Neural cell (in vitro differentiated cells): Measurements from ENCODE around the gene PLD2. TPM values are rescaled to one million over a fixed set of nuclear protein-coding genes. Genes with fewer than 3 reads are reported as not detected.

Experiments
- H2AFZ ChIP-seq: fragments of 200-600, 300-800 bp; sonication (generic), shearing (Covaris generic); 2 replicates; pipeline ENCODE4 v1.6.0; 2014; ENCODE audit warnings: low read depth, mild to moderate bottlenecking, antibody characterized with exemption, low read length, moderate library complexity
- H3F3A ChIP-seq: fragments of 200-600 bp; shearing (Covaris generic); 2 replicates; pipeline ENCODE4 v1.6.1; 2016; ENCODE audit warnings: mild to moderate bottlenecking, moderate library complexity, mixed read lengths, antibody characterized with exemption, low read length; ENCODE audit not compliant: insufficient read depth, poor library complexity, severe bottlenecking
- H3K27ac ChIP-seq: fragments of 200-600, 300-800 bp; sonication (generic), shearing (Covaris generic); 2 replicates; pipeline ENCODE4 v1.5.1; 2014; ENCODE audit warnings: mild to moderate bottlenecking, low read length, moderate library complexity
- H3K27me3 ChIP-seq: fragments of 300-800, 200-600 bp; sonication (generic), shearing (Covaris generic); 2 replicates; pipeline ENCODE4 v1.6.0; 2014; ENCODE audit warnings: mild to moderate bottlenecking, low read depth, low read length, moderate library complexity; ENCODE audit not compliant: insufficient read depth
- H3K36me3 ChIP-seq: fragments of 300-800, 200-600 bp; sonication (generic), shearing (Covaris generic); 2 replicates; pipeline ENCODE4 v1.5.1; 2014; ENCODE audit warnings: mild to moderate bottlenecking, antibody characterized with exemption, low read length, moderate library complexity; ENCODE audit not compliant: insufficient read depth
- H3K4me2 ChIP-seq: fragments of 300-800, 200-600 bp; sonication (generic), shearing (Covaris generic); 2 replicates; pipeline ENCODE4 v1.6.0; 2014; ENCODE audit warnings: mild to moderate bottlenecking, low read length
- H3K4me3 ChIP-seq: fragments of 300-800, 200-600 bp; sonication (generic), shearing (Covaris generic); 2 replicates; pipeline ENCODE4 v1.5.1; 2014; ENCODE audit warnings: mild to moderate bottlenecking, low read length, moderate library complexity
- H3K79me2 ChIP-seq: fragments of 200-600 bp; shearing (Covaris generic); replicated peaks from 2 replicates; pipeline ENCODE4 v1.6.0; 2014; ENCODE audit warnings: mild to moderate bottlenecking, low read length, moderate library complexity; ENCODE audit not compliant: insufficient read depth
- H3K9ac ChIP-seq: fragments of 300-800, 200-600 bp; sonication (generic), shearing (Covaris generic); 2 replicates; pipeline ENCODE4 v1.6.1; 2016; ENCODE audit warnings: mild to moderate bottlenecking, low read length, mixed read lengths
- H3K9me2 ChIP-seq: fragments of 200-600 bp; shearing (Covaris generic); 2 replicates; pipeline ENCODE4 v1.6.1; 2016; ENCODE audit warnings: mild to moderate bottlenecking, low read length, mixed read lengths; ENCODE audit not compliant: insufficient read depth
- H3K9me3 ChIP-seq: fragments of 200-600, 300-800 bp; sonication (generic), shearing (Covaris generic); 2 replicates; pipeline ENCODE4 v1.6.1; 2016; ENCODE audit warnings: mild to moderate bottlenecking, mixed run types, low read length, moderate library complexity, mixed read lengths
- H4K20me1 ChIP-seq: fragments of 200-600 bp; shearing (Covaris generic); 2 replicates; pipeline ENCODE4 v1.6.1; 2016; ENCODE audit warnings: mild to moderate bottlenecking, mixed run types; ENCODE audit not compliant: insufficient read depth
- EP300 ChIP-seq: fragments of 450-650 bp; conservative IDR thresholded peaks from 2 replicates; pipeline ENCODE4 v1.6.1; 2014; ENCODE audit warnings: antibody characterized with exemption, mild to moderate bottlenecking, moderate library complexity; ENCODE audit not compliant: poor library complexity, severe bottlenecking
- EZH2 ChIP-seq: fragments of 200-600, 300-800 bp; shearing (Covaris generic), sonication (generic); IDR thresholded peaks from 2 replicates; pipeline ENCODE4 v1.6.1; 2014; ENCODE audit warnings: antibody characterized with exemption, low read length, borderline replicate concordance, mild to moderate bottlenecking; ENCODE audit not compliant: insufficient read depth, poor library complexity, severe bottlenecking
- MXI1 ChIP-seq: fragments of 450-650 bp; conservative IDR thresholded peaks from 2 replicates; pipeline ENCODE4 v1.6.1; 2014; ENCODE audit warnings: antibody characterized with exemption, mild to moderate bottlenecking; ENCODE audit not compliant: poor library complexity, severe bottlenecking
- POLR2AphosphoS5 ChIP-seq: IDR thresholded peaks from 2 replicates; pipeline ENCODE4 v1.6.1; 2012
- RAD21 ChIP-seq: fragments of 450-650 bp; conservative IDR thresholded peaks from 2 replicates; pipeline ENCODE4 v1.6.1; 2014; ENCODE audit warnings: antibody characterized with exemption, mild to moderate bottlenecking, moderate library complexity
- SMC3 ChIP-seq: fragments of 450-650 bp; conservative IDR thresholded peaks from 2 replicates; pipeline ENCODE4 v1.6.1; 2014; ENCODE audit warnings: antibody characterized with exemption, mild to moderate bottlenecking, moderate library complexity; ENCODE audit not compliant: poor library complexity
- TAF1 ChIP-seq: IDR thresholded peaks from 2 replicates; pipeline ENCODE4 v1.6.1; 2012; ENCODE audit warnings: low read depth
- polyA plus RNA-seq: library from polyadenylated mRNA; depleted of rRNA; stranded (reverse); fragments of >200 nt; gene quantifications from 2 replicates; pipeline ENCODE4 v1.2.3, GENCODE V29; 2014
- TF ChIP-seq, protein P1 (sequence below): fragments of 450-650 bp; IDR thresholded peaks from 2 replicates; pipeline ENCODE4 v1.5.1; 2014; ENCODE audit warnings: antibody characterized with exemption, mild to moderate bottlenecking, moderate library complexity; ENCODE audit not compliant: poor library complexity, severe bottlenecking
- TF ChIP-seq, protein P2 (sequence below): IDR thresholded peaks from 2 replicates; pipeline ENCODE4 v1.6.1; 2012; ENCODE audit warnings: borderline replicate concordance

The PLD2 gene
- polyA plus RNA-seq, 1 donor from 2014 or later = 2.0 TPM

DNA sequence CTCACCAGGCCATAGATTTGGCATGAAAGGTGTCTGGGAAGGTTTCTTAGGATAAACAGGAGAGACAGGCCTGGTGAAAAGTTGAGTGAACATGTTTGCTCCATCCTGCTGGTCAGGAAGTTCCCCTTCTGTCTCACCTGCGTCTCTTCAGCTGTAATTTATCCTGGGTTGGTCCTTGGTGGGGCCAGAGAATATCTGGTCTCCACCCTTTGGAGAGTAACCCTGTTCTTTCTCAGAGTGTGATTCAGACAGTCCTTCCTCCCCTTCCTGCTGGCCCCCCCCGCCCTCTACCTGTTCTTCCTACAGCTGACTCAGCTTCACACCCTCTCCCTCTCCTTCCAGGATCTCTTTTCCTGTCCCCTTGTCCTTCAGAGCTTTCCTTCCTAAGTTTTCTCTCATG, 43.3 kb downstream of the PLD2 start:
- Histone ChIP-seq H3K9ac (no peak overlapping the region), H3K4me3 (no peak overlapping the region), H4K20me1 (no peaks in the 10 kb centered on the region), H3K9me3 (no peaks in the 10 kb centered on the region), H3K27ac (no peak overlapping the region), H3K27me3 (no peaks in the 10 kb centered on the region), H2AFZ (no peak overlapping the region), H3K36me3 (no peaks in the 10 kb centered on the region), H3K79me2 (peaks cover 6% of the 10 kb centered on the region), H3K9me2 (no peaks in the 10 kb centered on the region), H3F3A (no peaks in the 10 kb centered on the region), H3K4me2 (no peak overlapping the region)
- TF ChIP-seq TAF1 (no peak), POLR2AphosphoS5 (no peak), RAD21 (no peak), EZH2 (no peak), MXI1 (no peak)
- TF ChIP-seq, protein P1, sequence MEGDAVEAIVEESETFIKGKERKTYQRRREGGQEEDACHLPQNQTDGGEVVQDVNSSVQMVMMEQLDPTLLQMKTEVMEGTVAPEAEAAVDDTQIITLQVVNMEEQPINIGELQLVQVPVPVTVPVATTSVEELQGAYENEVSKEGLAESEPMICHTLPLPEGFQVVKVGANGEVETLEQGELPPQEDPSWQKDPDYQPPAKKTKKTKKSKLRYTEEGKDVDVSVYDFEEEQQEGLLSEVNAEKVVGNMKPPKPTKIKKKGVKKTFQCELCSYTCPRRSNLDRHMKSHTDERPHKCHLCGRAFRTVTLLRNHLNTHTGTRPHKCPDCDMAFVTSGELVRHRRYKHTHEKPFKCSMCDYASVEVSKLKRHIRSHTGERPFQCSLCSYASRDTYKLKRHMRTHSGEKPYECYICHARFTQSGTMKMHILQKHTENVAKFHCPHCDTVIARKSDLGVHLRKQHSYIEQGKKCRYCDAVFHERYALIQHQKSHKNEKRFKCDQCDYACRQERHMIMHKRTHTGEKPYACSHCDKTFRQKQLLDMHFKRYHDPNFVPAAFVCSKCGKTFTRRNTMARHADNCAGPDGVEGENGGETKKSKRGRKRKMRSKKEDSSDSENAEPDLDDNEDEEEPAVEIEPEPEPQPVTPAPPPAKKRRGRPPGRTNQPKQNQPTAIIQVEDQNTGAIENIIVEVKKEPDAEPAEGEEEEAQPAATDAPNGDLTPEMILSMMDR = no peak
- TF ChIP-seq, protein P2, sequence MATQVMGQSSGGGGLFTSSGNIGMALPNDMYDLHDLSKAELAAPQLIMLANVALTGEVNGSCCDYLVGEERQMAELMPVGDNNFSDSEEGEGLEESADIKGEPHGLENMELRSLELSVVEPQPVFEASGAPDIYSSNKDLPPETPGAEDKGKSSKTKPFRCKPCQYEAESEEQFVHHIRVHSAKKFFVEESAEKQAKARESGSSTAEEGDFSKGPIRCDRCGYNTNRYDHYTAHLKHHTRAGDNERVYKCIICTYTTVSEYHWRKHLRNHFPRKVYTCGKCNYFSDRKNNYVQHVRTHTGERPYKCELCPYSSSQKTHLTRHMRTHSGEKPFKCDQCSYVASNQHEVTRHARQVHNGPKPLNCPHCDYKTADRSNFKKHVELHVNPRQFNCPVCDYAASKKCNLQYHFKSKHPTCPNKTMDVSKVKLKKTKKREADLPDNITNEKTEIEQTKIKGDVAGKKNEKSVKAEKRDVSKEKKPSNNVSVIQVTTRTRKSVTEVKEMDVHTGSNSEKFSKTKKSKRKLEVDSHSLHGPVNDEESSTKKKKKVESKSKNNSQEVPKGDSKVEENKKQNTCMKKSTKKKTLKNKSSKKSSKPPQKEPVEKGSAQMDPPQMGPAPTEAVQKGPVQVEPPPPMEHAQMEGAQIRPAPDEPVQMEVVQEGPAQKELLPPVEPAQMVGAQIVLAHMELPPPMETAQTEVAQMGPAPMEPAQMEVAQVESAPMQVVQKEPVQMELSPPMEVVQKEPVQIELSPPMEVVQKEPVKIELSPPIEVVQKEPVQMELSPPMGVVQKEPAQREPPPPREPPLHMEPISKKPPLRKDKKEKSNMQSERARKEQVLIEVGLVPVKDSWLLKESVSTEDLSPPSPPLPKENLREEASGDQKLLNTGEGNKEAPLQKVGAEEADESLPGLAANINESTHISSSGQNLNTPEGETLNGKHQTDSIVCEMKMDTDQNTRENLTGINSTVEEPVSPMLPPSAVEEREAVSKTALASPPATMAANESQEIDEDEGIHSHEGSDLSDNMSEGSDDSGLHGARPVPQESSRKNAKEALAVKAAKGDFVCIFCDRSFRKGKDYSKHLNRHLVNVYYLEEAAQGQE = no peak

DNA sequence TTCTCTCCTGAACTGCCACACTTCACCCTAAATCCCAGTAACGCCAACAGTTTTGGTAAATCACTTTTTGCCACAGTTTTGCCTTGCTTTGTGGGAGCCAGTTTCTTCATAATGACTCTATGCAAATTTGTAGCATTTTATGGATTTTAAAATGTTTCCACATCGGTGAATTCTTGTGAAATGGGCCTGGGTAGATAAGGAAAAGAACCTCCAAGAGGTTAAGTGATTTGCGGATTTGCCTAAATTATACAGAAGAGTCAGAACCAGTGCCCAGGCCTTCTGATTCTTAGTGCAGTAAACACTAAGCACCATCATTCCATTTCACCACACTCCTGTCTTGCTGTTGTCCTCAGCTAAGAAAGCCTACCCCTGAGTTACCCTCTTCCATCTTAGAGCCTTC, 44.1 kb downstream of the PLD2 start:
- H3K27ac ChIP-seq = no peak overlapping the region
- no peaks in the 10 kb centered on the region for H3K27me3 ChIP-seq
- no peaks in the 10 kb centered on the region for H3F3A ChIP-seq
- H3K36me3 ChIP-seq = no peaks in the 10 kb centered on the region
- no peak overlapping the region for H3K9ac ChIP-seq
- H4K20me1 ChIP-seq = no peaks in the 10 kb centered on the region
- TF ChIP-seq, protein P2 = no peak
- TF ChIP-seq POLR2AphosphoS5 = no peak
- TF ChIP-seq TAF1 = no peak
- TF ChIP-seq, protein P1 = no peak
- no peak for TF ChIP-seq SMC3
- no peak for TF ChIP-seq EP300
- no peak for TF ChIP-seq MXI1
- TF ChIP-seq EZH2 = no peak
- TF ChIP-seq RAD21 = no peak
- peaks cover 5% of the 10 kb centered on the region for H3K79me2 ChIP-seq
- H3K4me2 ChIP-seq = no peak overlapping the region
- no peak overlapping the region for H3K4me3 ChIP-seq
- no peaks in the 10 kb centered on the region for H3K9me2 ChIP-seq
- no peaks in the 10 kb centered on the region for H3K9me3 ChIP-seq
- no peak overlapping the region for H2AFZ ChIP-seq
